Anterior cingulate cortex (tissue), 58 donors: Measurements from ENCODE around the gene SFPQ.
"Not testable (repeated sequence)": the region's sequence is repeated elsewhere in the genome, so short reads cannot be mapped to it uniquely, and the experiment has no call there.

Experiments used
- DNase-seq, 58 donors: peaks; one replicate each; lab custom pipeline; 2025; lab: John Stamatoyannopoulos, UW

SFPQ gene

GRCh38 chr1:35145892-35146549 lies 46.9 kb downstream of the SFPQ start:
- not testable (repeated sequence) for DNase-seq

- no peak for DNase-seq
These were observed 49.0 kb downstream of the SFPQ start for GRCh38 chr1:35143737-35144508.

DNA sequence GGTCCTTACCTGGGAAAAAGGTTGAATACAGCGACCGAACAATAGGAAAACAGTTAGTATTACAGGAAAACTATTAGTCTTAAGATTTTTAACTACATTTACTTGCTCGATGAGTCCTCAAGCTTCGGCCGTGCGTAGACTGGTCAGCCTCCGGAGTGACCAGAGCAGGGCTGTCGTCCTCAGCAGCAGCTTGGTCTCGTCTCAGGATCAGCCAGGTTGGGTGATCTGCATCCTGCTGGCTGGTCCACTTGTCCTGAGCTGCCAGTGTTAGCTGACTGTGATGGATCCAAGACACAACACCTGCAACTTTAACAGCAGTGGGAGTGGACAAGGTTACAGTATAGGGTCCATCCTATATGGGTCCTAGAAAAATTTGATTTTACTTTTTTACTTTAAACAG lies 50.2 kb downstream of the SFPQ start:
- DNase-seq, result not testable (repeated sequence)

DNA sequence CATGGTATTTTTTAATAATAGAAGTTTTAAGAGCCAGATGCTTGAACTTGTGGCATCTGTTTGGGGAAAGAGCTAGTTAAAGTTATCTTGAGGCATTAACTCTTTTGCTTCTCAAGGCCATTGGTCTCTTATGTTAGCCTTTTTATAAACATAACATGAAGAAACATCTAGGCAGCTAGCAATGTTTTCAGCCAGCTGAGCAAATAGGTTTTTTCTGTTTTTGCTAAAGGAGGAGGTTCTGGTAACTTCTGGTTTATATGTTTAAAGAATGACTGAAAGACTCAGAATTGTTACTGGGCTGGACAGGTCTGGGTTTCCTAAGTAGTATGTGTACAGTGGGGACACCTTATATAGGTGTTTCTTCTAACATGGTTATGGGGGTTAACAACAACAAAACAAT lies 50.7 kb downstream of the SFPQ start:
- not testable (repeated sequence) for DNase-seq

DNA sequence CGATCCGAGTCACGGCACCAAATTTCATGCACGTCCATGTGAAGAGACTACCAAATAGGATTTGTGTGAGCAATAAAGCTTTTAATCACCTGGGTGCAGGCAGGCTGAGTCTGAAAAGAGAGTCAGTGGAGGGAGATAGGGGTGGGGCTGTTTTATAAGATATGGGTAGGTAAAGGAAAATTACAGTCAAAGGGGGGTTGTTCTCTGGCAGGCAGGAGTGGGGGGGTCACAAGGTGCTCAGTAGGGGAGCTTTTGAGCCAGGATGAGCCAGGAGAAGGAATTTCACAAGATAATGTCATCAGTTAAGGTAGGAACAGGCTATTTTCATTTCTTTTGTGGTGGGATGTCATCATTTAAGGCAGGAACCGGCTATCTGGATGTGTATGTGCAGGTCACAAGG lies 55.4 kb downstream of the SFPQ start:
- not testable (repeated sequence) for DNase-seq

DNA sequence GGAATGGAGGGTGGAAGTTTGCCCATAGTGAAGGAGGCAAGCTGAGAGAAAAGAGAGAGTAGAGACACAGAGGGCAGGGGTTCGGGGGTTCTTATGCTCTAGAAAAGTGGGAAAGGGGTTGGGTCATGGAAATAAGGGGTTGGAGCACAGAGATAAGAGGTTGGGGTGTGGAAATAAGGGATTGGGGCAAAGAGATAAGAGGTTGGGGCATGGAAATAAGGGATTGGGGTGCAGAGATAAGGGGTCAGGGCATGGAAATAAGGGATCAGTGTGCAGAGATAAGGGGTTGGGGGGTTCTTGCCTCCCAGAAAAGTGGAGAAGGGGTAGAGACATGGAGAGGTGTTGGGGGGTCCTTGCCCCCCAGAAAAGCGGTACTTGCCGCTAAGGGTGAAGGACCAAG lies 56.2 kb downstream of the SFPQ start:
- DNase-seq, result no peak
